Measurements from ENCODE around the gene HOXA11.

Gene HOXA11

DNA sequence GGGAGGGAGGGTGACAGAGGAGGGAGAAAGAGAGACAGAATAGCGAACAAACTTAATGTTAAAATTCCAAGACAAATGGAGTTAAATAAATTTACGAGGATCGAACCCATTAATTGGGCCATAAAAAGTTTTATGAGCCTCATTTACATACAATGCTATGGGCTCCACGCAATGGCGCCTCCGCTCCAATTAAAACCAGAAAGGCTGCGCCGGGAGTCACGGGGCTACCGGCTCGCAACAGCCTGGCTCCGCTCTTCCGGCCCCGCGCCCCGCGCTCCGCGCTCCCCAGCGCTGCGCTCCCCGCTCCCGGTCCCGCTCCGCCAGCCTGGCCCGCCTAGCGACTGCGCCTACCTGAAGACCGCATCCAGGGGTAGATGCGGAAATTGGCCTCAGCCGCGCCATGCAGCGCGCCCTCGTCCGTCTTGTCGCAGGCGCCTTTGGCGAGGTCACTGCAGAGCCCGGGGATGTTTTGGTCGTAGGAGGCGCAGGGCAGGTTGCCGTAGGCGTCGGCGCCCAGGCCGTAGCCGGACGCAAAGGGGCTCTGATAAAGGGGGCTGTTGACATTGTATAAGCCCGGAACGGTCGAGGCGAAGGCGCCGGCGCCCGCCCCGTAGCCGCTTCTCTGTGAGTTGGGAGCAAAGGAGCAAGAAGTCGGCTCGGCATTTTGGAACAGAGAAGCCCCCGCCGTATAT lies 29.1 kb downstream of the HOXA11 start:
- peak overlapping the region; percentile 57 for H3K27ac ChIP-seq
- TF ChIP-seq ZFX (IDR thresholded peaks at IDR 0.05): no peak
- peak; percentile 22 for TF ChIP-seq CTCF (conservative IDR thresholded peaks at IDR 0.05)

DNA sequence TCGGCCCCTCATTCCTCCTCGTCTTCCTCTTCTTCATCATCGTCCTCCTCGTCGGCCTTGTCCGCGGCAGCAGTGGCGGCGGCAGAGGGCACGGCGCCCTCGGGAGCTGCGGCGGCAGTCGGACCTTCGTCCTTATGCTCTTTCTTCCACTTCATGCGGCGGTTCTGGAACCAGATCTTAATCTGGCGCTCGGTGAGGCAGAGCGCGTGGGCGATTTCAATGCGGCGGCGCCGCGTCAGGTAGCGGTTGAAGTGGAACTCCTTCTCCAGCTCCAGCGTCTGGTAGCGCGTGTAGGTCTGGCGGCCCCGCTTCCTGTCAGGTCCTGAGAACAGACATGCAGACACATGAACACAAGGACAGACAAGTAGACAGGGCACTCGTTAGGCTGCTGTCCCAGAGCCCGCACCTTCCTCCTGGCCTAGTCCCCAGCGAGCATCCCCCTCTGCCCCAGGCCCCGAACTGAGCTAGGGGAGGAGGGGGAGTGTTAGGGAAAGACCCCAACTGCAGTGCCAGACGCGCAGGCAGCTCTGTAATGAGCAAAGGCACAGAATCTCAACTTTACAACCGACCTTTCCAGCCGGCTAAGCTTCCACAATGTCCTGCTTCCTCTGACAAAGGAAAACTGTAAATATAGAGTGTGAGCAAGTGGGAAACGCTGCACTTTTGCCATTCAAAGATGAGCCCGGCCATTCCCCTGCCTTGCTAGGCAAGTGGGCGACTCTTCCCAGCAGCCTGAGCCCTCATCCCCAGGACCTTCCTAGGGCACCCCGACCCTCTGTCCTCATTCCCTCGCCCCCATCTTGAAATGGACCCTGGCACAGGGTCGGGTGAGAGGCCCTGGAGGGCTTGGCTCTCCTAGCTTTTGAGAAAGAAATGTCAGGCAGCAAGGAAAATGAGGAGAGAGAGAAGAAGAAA lies 29.9 kb downstream of the HOXA11 start:
- H3K27ac ChIP-seq: peak overlapping the region; percentile 57
- TF ChIP-seq ZFX (IDR thresholded peaks at IDR 0.05) (no peak), CTCF (conservative IDR thresholded peaks at IDR 0.05) (no peak)

GRCh38 chr7:27154369-27154768 lies 30.7 kb downstream of the HOXA11 start:
- H3K27ac ChIP-seq: no peak overlapping the region
- no peak for TF ChIP-seq CTCF (conservative IDR thresholded peaks at IDR 0.05)
- no peak for TF ChIP-seq ZFX (IDR thresholded peaks at IDR 0.05)

GRCh38 chr7:27153526-27153925 lies 31.5 kb downstream of the HOXA11 start:
- TF ChIP-seq CTCF (conservative IDR thresholded peaks at IDR 0.05) (no peak), ZFX (IDR thresholded peaks at IDR 0.05) (no peak)
- H3K27ac ChIP-seq: no peak overlapping the region

GRCh38 chr7:27152816-27153442 lies 32.1 kb downstream of the HOXA11 start:
- H3K27ac ChIP-seq: no peak overlapping the region
- TF ChIP-seq ZFX (IDR thresholded peaks at IDR 0.05): no peak
- no peak for TF ChIP-seq CTCF (conservative IDR thresholded peaks at IDR 0.05)

GRCh38 chr7:27151931-27152815 lies 32.9 kb downstream of the HOXA11 start, which contains the start of gene HOXA3:
Gene HOXA3 (minus strand): TSS chr7:27152583. CDS start chr7:27110640, 41,943 bp downstream.
- H3K27ac ChIP-seq: no peak within 1 kb of the TSS
- no peak for TF ChIP-seq ZFX (IDR thresholded peaks at IDR 0.05)
- TF ChIP-seq CTCF (conservative IDR thresholded peaks at IDR 0.05): no peak

All from C4-2B (cell line).